Epidermal melanocyte (primary cell): Measurements from ENCODE around the gene STAC2.
"Not testable (repeated sequence)": the region's sequence is repeated elsewhere in the genome, so short reads cannot be mapped to it uniquely, and the experiment has no call there.

Experiments used
- DNase-seq: peaks from one replicate; pipeline ENCODE4 v3.0.0; 2011; ENCODE audit warnings: low spot score; ENCODE audit not compliant: insufficient read length

The STAC2 gene

DNA sequence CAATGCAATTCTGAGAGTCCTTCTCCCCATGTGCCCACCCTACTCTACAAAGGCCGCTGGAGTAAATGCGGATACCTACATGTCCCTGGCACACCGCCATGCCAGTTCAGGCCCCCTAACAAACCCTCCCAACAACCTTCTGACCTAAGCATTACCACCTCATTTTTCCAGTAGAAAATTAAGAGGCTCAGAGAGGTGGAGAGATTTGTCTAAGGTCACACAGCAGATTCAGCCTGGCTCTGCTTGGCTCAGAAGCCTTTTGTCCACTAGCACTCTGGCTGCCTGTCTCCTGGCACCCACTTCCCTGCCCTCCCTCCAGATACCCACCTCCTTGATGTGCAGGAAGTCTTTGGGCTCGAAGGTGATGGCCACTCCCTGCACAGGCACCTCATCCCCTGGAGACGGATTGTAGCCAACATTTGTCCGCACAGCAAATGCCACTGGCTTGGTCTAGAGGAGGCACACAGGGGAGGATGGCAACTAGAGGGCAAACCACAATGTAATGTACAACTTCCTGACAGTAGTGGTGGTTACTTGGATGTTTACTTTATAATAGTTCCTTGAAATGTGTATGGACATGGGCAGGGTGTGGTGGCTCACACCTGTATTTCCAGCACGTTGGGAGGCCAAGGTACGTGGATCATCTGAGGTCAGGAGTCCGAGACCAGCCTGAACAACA is 38.5 kb downstream of the STAC2 start:
- no peak for DNase-seq

DNA sequence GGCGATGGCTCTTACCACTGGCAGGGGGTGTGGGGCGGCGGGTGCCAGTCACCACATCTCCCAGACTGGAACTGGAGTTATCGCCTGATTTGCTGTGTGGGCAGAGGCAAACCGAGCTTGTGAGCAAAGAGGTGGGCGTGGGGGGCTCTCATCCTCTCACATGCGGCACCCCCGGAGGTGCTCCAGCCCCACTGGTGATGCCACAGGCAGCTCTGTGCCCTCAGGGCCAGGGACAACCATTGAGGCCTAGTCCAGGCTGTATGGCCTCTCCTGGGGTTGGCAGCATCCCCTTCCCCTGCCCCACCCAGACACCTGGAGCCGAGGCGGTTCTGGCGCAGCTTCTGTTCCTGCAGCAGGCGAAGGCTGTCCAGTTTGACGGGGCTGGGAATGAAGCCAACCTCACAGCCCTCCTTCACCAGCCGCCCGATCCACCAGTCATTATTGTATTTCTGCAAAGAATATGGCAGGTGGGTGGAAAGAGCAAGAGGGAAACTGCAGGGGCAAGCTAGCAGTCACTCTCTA is 39.2 kb downstream of the STAC2 start:
- no peak for DNase-seq

DNA sequence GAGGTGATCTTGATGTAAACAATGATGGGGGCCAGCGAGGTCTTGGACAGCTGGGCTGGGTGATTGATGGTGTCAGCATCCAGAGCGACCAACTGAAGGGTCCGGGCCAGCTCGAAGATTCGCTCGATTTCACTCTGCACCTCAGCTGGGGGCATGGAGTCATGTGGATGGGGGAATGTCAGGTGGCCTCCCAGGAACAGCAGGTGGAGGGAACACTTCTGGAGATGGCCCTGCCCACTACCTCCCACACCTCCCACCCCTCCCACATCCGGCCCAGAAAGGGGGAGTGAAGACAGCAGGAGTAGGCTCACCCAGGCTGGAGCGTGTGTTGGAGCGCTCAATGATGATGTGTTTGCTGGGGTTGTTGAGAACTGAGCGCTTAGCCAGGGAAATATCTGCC is 42.0 kb downstream of the STAC2 start:
- DNase-seq = no peak

DNA sequence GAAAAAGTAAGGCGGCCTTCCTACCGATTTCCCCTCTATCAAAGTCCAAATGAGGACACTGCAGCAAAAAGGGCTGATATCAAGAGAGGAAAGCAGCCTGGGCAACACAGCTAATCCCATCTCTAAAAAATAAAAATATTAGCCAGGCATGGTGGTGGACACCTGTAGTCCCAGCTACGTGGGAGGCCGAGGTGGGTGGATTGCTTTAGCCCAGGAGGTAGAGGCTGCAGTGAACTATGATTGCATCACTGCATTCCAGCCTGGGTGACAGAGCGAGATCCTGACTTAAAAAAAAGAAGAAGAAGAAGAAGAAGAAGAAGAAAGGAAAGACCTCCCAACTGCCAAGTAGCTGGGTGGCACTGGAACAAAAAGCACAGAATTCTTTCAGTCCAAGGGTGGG is 42.7 kb downstream of the STAC2 start:
- DNase-seq = no peak

DNA sequence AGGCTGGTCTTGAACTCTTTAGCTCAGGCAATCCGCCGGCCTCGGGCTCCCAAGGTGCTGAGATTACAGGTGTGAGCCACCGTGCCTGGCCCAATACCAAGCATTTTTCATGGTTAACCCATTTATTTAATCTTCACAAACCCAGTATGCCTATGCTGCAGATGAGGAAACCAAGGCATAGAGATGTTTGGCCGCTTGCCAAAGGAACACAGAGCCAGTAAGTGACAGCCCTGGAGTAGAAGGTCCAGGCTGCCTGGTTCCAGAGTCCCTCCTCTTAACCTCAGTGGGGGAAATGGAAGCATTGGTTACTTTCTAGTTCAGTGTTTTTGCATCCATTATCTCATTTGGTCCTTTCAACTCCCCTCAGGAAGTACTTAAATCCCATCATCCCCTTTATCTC is 44.4 kb downstream of the STAC2 start:
- DNase-seq = peak; percentile 3

DNA sequence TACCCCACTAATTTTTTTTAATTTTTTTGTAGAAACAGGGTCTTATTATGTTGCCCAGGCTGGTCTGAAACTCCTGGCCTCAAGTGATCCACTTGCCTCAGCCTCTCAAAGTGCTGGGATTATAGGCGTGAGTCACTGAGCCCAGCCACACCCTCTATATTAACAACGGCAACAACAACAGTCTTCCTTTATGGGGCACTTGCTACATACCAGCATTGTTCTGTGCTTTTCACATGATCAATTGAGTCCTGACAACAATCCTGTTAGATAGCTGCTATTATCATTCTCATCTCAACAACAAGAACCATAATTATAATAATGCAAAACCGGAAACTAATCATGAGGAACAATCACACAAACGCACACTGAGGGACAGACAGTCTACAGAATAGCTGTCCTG is 47.2 kb downstream of the STAC2 start:
- DNase-seq = no peak

DNA sequence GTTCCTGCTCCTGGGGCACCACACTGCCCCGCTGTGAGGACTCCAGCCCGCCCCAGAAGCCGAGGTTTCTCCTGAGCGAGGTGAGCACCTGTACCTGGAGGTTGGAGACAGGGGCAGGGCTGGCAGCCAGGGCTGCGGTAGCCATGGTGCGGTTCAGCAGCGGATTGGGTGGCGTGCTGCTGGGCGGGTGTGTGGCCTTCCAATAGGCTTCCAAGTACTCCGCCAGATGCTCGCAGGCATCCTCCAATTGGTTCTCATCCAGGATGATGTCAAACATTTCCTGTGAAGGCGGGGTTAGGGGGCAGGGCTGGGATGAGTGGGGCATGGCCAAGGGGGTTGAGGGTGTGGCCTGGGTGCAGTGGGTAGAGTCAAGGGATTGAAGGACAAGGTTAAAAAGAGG is 48.5 kb downstream of the STAC2 start:
- no peak for DNase-seq

DNA sequence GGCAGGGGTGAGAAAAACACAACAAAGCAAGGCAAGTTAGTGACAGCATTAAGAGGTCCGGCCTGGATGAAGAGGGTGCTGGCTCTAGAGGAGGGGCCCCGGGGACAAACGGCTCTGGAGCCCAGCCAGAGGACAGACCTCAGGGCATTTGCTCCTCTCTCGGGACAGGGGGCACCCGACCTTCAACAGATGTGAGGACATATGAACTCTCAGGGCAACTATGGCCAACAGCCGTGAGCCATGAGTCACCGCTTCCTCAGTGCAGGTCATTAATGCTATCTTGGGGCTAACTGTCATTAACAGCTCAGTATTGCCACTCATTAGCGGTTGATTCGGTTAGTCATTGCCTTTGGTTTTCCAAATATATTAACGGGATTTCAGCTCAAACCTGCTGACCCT is 50.1 kb downstream of the STAC2 start:
- no peak for DNase-seq

DNA sequence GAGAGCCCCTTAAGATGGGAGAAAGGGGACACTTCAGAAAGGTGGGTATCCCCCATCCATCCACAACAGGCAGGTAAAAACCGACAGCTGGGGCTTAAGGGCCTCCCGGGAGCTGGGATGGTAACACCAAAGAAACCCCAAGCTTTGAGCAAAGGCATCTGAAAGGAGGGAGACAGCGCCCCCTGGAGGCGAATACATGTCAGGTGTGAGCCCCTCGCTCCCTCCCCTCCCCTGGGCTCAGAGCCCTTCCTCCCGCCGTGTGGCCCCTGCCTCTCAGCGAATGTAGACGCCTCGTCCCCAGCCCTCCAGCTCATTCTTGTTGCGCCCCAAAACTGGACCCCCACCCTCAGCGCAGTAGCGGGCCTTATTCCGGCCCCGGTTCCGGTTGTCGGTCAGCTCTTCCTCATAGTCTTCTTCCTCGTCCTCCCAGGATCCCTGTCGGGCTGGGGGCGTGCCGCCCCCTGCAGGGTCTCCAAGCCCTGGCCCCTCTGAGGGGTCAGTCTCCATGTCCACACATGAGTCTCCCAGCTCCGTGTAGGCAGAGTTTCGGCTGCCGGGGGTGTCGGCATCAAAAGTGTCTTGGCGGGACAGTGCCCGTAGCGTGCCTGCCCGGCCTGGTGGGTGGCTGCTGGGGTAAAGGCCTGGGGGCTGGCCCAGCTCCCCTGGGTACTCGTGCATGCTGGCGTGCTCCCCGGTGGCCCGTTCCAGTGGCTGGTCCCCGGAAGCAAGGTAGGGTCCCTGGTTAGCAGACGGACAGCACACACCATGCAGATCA is 50.6 kb downstream of the STAC2 start:
- peak; percentile 69 for DNase-seq

DNA sequence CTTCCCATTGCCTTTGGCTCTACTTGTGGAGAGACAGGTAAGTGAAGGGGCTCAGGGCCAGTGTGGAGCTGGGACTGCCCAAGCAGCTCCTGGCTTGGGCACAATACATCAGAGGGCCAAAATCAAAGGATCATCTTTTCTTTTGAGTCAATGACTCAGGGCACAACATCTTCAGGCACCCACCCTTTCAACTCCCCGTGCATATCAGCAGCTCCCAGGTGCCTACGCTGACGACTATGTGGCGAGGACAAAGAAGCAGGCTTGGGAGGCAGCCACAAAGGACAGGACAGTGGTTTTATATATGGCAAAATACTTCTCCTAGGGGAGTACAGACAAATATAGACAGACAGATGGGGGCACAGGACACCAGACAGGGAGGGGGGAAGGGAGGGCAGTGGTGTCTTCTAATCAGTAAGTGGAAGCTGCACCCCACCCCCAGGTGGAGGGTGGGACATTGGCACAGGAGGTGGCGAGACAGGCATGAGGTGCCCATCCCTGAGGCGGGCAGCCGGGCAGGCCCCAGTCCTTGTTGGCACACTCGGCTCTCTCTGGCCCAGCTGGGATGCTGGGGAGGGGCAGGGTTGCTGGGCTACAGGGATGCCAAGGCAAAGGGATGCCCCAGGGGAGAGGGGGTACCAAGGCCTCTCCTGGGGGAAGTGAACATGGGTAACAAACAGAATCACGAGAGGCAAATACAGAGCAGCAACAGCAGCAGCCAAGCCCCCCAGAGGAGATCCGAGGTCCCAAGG is 52.0 kb downstream of the STAC2 start:
- DNase-seq = peak; percentile 8

DNA sequence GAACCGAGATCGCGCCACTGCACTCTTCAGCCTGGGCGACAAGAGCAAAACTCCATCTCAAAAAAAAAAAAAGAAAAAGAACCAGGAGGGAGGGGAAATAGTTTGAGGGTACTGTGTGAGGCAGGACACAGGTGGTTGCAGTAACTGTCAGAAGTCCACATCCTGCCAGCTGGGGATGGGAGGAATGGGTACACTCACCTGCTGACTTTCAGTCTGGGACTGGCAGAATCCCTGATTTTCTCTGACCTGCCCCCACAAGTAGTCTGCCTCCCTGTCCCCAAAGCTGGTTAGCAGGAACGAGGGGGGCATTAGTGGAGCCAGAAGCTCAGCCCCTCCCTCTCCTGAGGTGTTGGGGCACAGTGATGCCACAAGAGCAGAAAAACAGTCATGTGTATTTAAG is 52.7 kb downstream of the STAC2 start:
- no peak for DNase-seq

DNA sequence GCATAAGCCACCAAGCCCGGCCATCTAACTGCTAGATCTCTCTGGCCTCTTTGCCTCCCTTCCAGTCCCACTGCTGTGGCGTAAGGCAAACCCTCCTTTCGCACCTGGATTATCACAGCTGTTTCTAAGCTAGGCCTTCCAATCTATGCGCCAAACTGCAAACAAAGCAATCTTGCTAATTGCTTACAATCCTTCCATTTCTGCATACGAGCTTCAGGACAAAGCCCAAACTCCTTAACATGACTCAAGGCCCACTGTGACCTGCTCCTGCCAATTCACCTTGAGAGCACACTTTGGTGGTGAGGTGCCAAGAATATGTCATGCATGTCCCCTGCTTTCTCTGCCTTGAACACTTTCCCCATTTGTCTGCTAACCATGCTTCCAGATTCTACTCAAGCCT is 53.8 kb downstream of the STAC2 start:
- DNase-seq = no peak

DNA sequence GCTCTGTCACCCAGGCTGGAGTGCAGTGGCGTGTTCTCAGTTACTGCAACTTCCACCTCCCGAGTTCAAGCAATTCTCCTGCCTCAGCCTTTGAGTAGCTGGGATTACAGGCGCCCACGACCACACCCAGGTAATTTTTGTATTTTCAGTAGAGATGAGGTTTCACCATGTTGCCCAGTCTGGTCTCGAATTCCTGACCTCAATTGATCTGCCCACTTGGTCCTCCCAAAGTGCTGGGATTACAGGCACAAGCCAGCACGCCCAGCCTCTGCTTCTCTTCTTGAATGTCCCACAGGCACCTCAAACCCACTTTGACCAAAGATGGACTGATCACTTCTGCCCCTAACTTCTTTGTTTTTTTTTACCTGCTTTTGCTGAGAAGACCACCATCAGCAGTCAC is 55.2 kb downstream of the STAC2 start:
- no peak for DNase-seq

DNA sequence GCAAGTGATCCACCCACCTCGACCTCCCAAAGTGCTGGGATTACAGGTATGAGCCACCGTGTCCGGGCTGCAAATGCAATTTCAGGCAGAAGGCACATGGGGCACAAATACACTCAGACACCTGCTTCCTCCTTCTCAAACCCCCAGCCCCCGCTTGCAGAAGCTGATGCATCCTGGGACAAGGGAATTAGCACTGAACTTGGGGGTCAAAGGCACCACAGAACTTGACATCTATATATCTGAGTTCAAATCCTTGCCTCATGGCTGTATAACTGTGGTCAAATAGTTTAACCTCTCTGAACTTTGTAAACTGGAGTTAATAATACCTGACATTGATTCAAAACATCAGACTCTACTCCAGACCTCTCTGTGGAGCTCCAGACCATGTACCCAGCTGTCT is 55.6 kb downstream of the STAC2 start:
- no peak for DNase-seq

DNA sequence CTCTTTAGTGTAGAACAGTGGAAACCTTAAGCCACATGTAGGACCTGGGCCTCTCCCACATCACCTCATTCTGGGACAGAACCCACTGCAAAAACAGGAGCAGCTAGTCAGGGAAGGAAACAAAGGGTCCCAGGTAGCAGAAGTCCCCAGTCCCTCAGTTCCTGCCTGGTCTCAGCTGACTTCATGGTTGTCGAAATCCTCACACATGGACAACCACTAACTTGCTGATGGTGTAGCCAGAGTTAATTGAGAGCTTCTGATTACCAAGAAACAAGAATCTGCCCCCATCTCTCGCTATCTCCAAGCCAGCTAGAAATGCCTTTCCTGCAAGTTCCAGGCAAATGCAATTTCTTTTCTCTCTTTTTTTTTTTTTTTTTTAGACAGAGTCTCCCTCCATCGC is 56.2 kb downstream of the STAC2 start:
- no peak for DNase-seq

DNA sequence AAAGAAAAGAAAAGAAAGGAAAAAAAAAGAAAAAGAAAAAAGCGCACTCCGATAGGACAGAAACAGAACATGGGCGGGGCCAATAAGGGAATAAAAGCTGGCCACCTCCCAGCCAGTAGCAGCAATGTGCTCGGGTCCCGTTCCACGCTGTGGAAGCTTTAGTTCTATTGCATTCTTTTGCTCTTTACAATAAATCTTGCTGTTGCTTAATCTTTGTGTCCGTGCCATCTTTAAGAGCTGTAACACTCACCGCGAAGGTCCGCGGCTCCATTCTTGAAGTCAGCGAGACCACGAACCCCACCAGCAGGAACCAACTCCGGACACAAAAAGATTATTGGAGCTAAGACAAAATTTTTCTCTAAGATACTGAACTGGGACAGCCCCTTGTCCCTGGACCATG is 56.6 kb downstream of the STAC2 start:
- no peak for DNase-seq

DNA sequence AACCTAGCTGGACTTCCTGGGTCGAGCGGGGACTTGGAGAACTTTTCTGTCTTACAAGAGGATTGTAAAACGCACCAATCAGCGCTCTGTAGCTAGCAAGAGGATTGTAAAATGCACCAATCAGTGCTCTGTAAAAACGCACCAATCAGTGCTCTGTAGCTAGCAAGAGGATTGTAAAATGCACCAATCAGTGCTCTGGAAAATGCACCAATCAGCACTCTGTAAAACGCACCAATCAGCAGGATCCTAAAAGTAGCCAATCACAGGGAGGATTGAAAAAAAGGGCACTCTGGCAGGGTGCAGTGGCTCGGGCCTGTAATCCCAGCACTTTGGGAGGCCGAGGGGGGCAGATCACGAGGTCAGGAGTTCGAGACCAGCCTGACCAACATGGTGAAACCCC is 57.2 kb downstream of the STAC2 start:
- DNase-seq = not testable (repeated sequence)

DNA sequence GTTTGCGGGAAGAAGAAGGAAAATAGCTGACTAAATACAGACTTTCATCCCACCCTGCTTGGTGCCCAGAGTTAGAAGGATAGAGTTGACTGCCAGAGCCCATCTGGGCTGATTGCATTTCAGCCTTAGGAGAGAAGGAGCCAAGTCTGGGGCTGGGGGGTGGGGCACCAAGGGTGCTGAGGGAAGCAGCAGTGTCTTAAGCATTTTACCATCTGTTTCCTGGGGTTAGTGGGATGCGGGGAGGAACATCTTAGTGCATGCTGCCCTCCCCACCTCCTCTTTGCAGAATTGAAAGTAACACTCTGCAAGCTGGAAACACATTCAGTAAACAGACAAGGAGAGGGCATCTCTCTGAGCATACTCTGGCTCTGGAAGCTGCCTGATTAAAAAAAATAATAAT is 58.3 kb downstream of the STAC2 start:
- no peak for DNase-seq

DNA sequence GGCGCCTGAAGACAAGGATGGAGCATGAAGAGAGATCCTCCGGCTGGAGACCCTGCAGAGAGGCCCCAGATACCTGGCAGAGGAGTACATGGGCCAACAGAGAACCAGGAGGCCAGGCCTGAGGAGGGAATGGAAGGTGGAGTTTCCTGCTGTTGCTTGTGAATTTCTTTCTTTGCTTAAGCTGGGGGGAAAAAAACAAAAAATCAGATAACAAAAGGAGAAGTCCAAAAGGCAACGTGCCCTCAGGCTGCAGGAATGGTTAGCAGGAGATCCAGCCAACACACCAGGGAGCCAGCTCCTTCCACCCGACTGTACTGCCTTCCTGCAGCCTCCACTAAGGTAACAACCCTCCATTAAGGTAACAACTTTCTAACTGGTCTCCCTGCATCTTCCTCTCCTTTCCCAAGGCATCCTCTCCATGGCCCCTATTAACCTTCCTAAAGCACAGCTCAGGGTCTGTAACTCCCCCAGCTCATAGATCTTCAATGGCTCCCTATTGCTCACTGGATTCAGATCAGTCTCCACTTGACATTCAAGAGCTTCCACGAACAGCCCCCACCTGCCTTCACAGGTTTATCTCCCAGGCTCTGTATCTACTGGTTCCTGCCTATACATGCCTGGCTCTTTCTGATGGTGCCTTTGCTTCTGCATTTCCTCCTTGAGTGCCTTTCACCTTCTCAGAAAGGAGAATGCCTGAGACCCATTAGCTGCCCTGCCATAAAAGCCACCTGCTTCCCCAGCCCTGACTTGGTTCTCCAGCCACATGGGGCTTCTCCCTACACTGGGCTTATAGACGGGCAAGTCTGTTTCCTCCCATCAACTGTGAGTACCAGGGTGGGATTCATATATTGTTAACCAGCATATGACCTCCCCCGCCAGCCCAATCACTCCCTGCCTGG is 59.1 kb downstream of the STAC2 start:
- DNase-seq = no peak

DNA sequence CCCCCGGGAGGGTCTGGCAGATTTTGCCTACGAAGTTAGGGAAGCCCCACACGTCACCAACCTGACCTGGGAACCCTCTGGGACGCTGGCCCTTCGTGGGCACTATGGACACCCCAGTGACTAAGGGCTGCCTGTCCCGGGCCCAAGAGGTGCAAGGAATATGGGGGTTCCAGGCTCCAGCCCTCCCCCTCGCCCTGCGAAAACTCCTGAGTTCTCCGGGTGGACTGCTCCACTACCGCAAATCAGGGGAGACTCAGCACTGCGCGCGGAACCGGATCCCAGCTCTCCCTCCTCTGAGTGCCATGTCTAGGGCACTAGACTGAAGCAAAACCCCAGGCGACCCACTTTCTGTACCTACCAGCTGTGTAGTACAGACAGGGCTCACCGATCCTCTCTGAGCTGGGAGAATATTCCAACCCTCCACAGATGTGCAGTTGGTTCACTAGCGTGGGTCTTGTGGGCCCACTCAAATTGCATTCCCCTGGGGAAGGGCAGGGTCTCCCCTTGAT is 59.9 kb downstream of the STAC2 start, which contains the start of gene ARL5C:
ARL5C (minus strand) TSS at position 321 of the 509 bp plus-strand sequence. CDS start 401 bp downstream, outside the sequence.
- DNase-seq = no peak
